ENCODE data around the gene LCTL. TPM values are rescaled to one million over a fixed set of nuclear protein-coding genes. Genes with fewer than 3 reads are reported as not detected.

LCTL gene
- total RNA-seq, 2 donors from 2014 or later: not detected

GRCh38 chr15:66600240-66600627, 34.4 kb upstream of the LCTL start:
- H3K4me3 ChIP-seq: no peak overlapping the region
- no peaks in the 10 kb centered on the region for H3K4me1 ChIP-seq (ENCODE audit: control insufficient read depth in 1 of 2, low read depth in 2 of 2)
- TF ChIP-seq, protein P1, sequence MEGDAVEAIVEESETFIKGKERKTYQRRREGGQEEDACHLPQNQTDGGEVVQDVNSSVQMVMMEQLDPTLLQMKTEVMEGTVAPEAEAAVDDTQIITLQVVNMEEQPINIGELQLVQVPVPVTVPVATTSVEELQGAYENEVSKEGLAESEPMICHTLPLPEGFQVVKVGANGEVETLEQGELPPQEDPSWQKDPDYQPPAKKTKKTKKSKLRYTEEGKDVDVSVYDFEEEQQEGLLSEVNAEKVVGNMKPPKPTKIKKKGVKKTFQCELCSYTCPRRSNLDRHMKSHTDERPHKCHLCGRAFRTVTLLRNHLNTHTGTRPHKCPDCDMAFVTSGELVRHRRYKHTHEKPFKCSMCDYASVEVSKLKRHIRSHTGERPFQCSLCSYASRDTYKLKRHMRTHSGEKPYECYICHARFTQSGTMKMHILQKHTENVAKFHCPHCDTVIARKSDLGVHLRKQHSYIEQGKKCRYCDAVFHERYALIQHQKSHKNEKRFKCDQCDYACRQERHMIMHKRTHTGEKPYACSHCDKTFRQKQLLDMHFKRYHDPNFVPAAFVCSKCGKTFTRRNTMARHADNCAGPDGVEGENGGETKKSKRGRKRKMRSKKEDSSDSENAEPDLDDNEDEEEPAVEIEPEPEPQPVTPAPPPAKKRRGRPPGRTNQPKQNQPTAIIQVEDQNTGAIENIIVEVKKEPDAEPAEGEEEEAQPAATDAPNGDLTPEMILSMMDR (IDR thresholded peaks at IDR 0.05): no peak
- no peaks in the 10 kb centered on the region for H3K36me3 ChIP-seq
- DNase-seq (ENCODE audit: low spot score) (no peak), ATAC-seq (ENCODE audit: insufficient number of reproducible peaks, low FRiP score, low read depth) (no peak)
- H3K9me3 ChIP-seq: no peaks in the 10 kb centered on the region
- H3K27me3 ChIP-seq (replicated peaks; ENCODE audit: insufficient read depth): no peaks in the 10 kb centered on the region
- no peak overlapping the region for H3K27ac ChIP-seq

DNA sequence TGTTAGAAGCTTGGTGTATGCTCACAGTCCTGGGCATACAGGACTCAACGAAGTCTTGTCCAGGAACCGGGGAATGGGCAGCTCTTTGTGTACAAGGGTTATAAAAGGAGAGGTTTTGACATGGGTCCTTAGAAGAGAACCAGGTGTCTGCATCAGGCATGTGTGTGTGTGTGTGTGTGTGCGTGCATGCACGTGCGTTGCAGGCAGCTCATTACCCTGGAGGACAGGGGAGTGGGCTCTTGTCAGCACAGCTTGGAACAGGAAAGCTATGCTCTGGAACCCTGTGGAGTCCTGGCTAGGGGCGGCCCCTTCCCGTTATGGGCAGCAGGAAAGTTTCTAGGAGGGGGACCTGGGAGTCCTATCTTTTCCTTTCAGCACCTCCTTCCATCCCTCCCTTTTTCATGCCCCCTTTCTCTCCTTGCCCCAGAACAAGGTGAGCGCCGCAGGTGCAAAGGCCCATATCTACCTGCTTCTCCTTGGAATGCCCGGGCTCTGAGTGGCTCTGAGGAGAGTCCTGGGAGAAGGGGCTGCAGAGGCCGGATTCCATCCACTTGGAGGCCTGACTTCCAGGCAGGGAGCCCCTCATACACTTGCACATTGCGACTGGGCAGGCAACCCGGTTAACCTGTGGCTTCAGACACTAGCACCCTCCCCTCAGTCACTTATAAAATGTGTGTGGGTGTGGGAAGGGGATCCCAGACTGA, 33.9 kb upstream of the LCTL start:
- DNase-seq (ENCODE audit: low spot score): no peak
- Histone ChIP-seq H3K4me1 (ENCODE audit: control insufficient read depth in 1 of 2, low read depth in 2 of 2) (no peaks in the 10 kb centered on the region), H3K27ac (no peak overlapping the region), H3K9me3 (no peaks in the 10 kb centered on the region), H3K27me3 (replicated peaks; ENCODE audit: insufficient read depth) (no peaks in the 10 kb centered on the region), H3K36me3 (no peaks in the 10 kb centered on the region), H3K4me3 (no peak overlapping the region)
- TF ChIP-seq, protein P1 (IDR thresholded peaks at IDR 0.05): no peak
- ATAC-seq (ENCODE audit: insufficient number of reproducible peaks, low FRiP score, low read depth): no peak

DNA sequence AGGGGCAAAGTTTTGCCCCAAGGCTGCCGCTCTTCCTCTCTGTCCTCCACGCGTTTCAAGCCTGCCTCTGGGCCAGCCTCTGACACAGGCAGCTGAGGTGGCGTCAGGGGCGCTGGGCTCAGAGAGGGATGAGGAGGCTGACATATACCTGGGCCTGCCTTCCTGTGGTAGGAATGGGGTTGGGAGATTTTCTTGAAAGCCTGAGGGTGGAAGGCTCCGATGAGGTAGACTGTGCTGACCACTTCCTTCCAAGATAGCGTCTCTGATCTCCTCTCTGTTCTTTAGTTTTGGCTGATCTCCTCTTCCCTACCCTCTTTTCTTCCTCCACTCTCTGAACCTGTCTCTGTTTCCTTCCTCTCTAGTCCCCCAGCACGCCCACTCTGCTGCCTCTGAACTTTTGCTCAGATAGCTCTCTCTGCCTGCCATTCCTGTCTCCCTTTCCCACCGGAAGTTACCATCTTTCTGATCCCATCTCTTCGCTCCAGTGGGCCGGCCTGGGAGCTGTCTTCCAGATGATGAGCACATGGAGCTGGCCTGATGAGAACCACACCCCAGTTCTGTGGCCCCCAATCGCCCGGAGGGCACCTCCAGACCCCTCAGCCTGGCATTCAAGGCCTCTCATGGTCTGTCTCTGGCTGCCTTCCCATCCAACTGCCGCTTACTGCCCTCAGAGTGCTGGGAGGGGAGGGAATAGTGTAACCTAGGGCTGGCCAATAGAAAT, 32.5 kb upstream of the LCTL start:
- DNase-seq (ENCODE audit: low spot score) (no peak), ATAC-seq (ENCODE audit: insufficient number of reproducible peaks, low FRiP score, low read depth) (no peak)
- H3K9me3 ChIP-seq: no peaks in the 10 kb centered on the region
- no peak overlapping the region for H3K27ac ChIP-seq
- TF ChIP-seq, protein P1 (IDR thresholded peaks at IDR 0.05): no peak
- no peaks in the 10 kb centered on the region for H3K4me1 ChIP-seq (ENCODE audit: control insufficient read depth in 1 of 2, low read depth in 2 of 2)
- H3K36me3 ChIP-seq: no peaks in the 10 kb centered on the region
- no peak overlapping the region for H3K4me3 ChIP-seq
- H3K27me3 ChIP-seq (replicated peaks; ENCODE audit: insufficient read depth): no peaks in the 10 kb centered on the region

GRCh38 chr15:66595931-66596545, 30.2 kb upstream of the LCTL start:
- TF ChIP-seq, protein P1 (IDR thresholded peaks at IDR 0.05): no peak
- ATAC-seq (ENCODE audit: insufficient number of reproducible peaks, low FRiP score, low read depth): no peak
- H3K4me1 ChIP-seq (ENCODE audit: control insufficient read depth in 1 of 2, low read depth in 2 of 2): no peaks in the 10 kb centered on the region
- H3K27ac ChIP-seq: no peak overlapping the region
- DNase-seq (ENCODE audit: low spot score): no peak
- no peak overlapping the region for H3K4me3 ChIP-seq
- no peaks in the 10 kb centered on the region for H3K9me3 ChIP-seq
- H3K27me3 ChIP-seq (replicated peaks; ENCODE audit: insufficient read depth): no peaks in the 10 kb centered on the region
- H3K36me3 ChIP-seq: no peaks in the 10 kb centered on the region

DNA sequence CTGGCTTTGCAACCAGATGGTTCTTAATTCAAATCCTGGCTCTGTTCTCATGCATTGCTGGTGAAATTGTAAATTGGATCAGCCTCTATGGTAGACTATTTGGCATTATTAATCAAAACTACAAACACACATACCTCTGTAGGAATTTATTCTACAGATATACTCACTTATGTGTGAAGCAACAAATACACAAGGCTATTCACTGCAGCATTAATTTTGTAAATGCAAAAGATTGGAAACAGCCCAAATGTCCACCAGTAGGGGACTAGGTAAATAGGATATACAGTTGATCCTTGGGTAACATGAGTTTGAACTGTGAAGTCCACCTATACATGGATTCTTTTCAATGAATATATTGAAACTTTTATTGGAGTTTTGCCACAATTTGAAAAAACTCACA, 29.5 kb upstream of the LCTL start:
- TF ChIP-seq, protein P1 (IDR thresholded peaks at IDR 0.05): no peak
- Histone ChIP-seq H3K4me1 (ENCODE audit: control insufficient read depth in 1 of 2, low read depth in 2 of 2) (no peaks in the 10 kb centered on the region), H3K27me3 (replicated peaks; ENCODE audit: insufficient read depth) (no peaks in the 10 kb centered on the region), H3K4me3 (no peak overlapping the region), H3K27ac (no peak overlapping the region), H3K9me3 (no peaks in the 10 kb centered on the region), H3K36me3 (no peaks in the 10 kb centered on the region)
- DNase-seq (ENCODE audit: low spot score) (no peak), ATAC-seq (ENCODE audit: insufficient number of reproducible peaks, low FRiP score, low read depth) (no peak)
